Muscle of leg (tissue), 11 donors: ENCODE measurements around the gene LRRC32. TPM values are rescaled to one million over a fixed set of nuclear protein-coding genes. Genes with fewer than 3 reads are reported as not detected.
A peak's percentile ranks its signal among the peaks of the same experiment; 100 is the strongest.
"Not testable (repeated sequence)": the region's sequence is repeated elsewhere in the genome, so short reads cannot be mapped to it uniquely, and the experiment has no call there.

Source experiments
- DNase-seq: peaks from one replicate; pipeline ENCODE4 v3.0.0; 2013
- H3K27ac ChIP-seq: one replicate; pipeline ENCODE4 v1.5.1; 2013; ENCODE audit warnings: mild to moderate bottlenecking, low read length, control low read depth
- H3K27me3 ChIP-seq: one replicate; pipeline ENCODE4 v1.6.1; 2013; ENCODE audit warnings: low read length; ENCODE audit not compliant: control insufficient read depth, insufficient read depth
- H3K36me3 ChIP-seq: one replicate; pipeline ENCODE4 v1.6.1; 2013; ENCODE audit warnings: low read length; ENCODE audit not compliant: control insufficient read depth, insufficient read depth
- H3K4me1 ChIP-seq: one replicate; pipeline ENCODE4 v1.6.1; 2013; ENCODE audit warnings: low read length; ENCODE audit not compliant: control insufficient read depth, insufficient read depth
- H3K4me3 ChIP-seq: one replicate; pipeline ENCODE4 v1.5.1; 2013; ENCODE audit warnings: low read length, control low read depth
- H3K9me3 ChIP-seq: replicated peaks from 2 replicates; pipeline ENCODE4 v1.6.1; 2013; ENCODE audit warnings: low read depth, low read length; ENCODE audit not compliant: control insufficient read depth
- WGBS: methylation state at CpG from one replicate; pipeline ENCODE4 v1.1.5; 2013; ENCODE audit warnings: missing lambda C conversion rate; ENCODE audit not compliant: insufficient coverage; 5-methylcytosine and 5-hydroxymethylcytosine counted together
- polyA plus RNA-seq, 8 donors: library from polyadenylated mRNA; unstranded; fragments of 120-200 nt; gene quantifications; one replicate each; pipeline versions ENCODE4 v1.2.1 to v1.2.3, GENCODE V29; 2013; ENCODE audit warnings: inconsistent platforms in 1 of 8, low replicate concordance in 1 of 8; ENCODE audit not compliant: insufficient read length in 8 of 8, insufficient read depth in 1 of 8
- total RNA-seq: library from RNA; stranded (reverse); fragments of 120-200 nt; gene quantifications from one replicate; pipeline ENCODE4 v1.2.4, GENCODE V29; 2013

LRRC32 gene
- total and polyA plus RNA-seq, 9 donors: 21.8 to 37.5 (median 31.8) TPM

GRCh38 chr11:76654980-76655379 lies 15.6 kb downstream of the LRRC32 start:
- no peak for DNase-seq
- Histone ChIP-seq H3K9me3 (no peaks in the 10 kb centered on the region), H3K4me3 (no peak overlapping the region), H3K36me3 (peaks cover 3% of the 10 kb centered on the region), H3K27me3 (no peaks in the 10 kb centered on the region), H3K4me1 (peaks cover 57% of the 10 kb centered on the region), H3K27ac (peak overlapping the region; percentile 88)
- 83% methylated on average over 4 of the region's 4 CpGs for WGBS

- Histone ChIP-seq H3K4me1 (peaks cover 61% of the 10 kb centered on the region), H3K4me3 (no peak overlapping the region)
- 38% methylated on average over 3 of the region's 12 CpGs for WGBS
Observed at GRCh38 chr11:76654298-76654851, 16.2 kb downstream of the LRRC32 start.

GRCh38 chr11:76653674-76654284 lies 16.8 kb downstream of the LRRC32 start:
- H3K27ac ChIP-seq: peak overlapping the region; percentile 92
- H3K9me3 ChIP-seq: no peaks in the 10 kb centered on the region
- no peak overlapping the region for H3K4me3 ChIP-seq
- no peaks in the 10 kb centered on the region for H3K27me3 ChIP-seq
- DNase-seq: peak; percentile 97
- WGBS: 22% methylated on average over 7 of the region's 10 CpGs
- H3K36me3 ChIP-seq: no peaks in the 10 kb centered on the region
- peaks cover 63% of the 10 kb centered on the region for H3K4me1 ChIP-seq

More at GRCh38 chr11:76654298-76654851, 16.2 kb downstream of the LRRC32 start:
- no peaks in the 10 kb centered on the region for H3K9me3 ChIP-seq
- peak; percentile 98 for DNase-seq
- H3K36me3 ChIP-seq: no peaks in the 10 kb centered on the region
- H3K27me3 ChIP-seq: no peaks in the 10 kb centered on the region
- H3K27ac ChIP-seq: peak overlapping the region; percentile 92

- Histone ChIP-seq H3K27ac (peak overlapping the region; percentile 92), H3K9me3 (no peaks in the 10 kb centered on the region), H3K4me1 (peaks cover 60% of the 10 kb centered on the region), H3K4me3 (no peak overlapping the region), H3K27me3 (no peaks in the 10 kb centered on the region), H3K36me3 (no peaks in the 10 kb centered on the region)
- DNase-seq: peak; percentile 61
- 42% methylated on average over 5 of the region's 12 CpGs for WGBS
Observed at GRCh38 chr11:76653012-76653673, 17.4 kb downstream of the LRRC32 start.

GRCh38 chr11:76649851-76650372 lies 20.6 kb downstream of the LRRC32 start:
- no peaks in the 10 kb centered on the region for H3K27me3 ChIP-seq
- 36% methylated on average over 2 of the region's 2 CpGs for WGBS
- H3K27ac ChIP-seq: peak overlapping the region; percentile 80
- peaks cover 3% of the 10 kb centered on the region for H3K9me3 ChIP-seq
- no peaks in the 10 kb centered on the region for H3K36me3 ChIP-seq
- no peak overlapping the region for H3K4me3 ChIP-seq
- peaks cover 29% of the 10 kb centered on the region for H3K4me1 ChIP-seq
- DNase-seq: peak; percentile 75

- 20% methylated on average over 2 of the region's 6 CpGs for WGBS
- peaks cover 3% of the 10 kb centered on the region for H3K9me3 ChIP-seq
- H3K27ac ChIP-seq: peak overlapping the region; percentile 80
- no peak overlapping the region for H3K4me3 ChIP-seq
- H3K27me3 ChIP-seq: no peaks in the 10 kb centered on the region
- peaks cover 22% of the 10 kb centered on the region for H3K4me1 ChIP-seq
- no peaks in the 10 kb centered on the region for H3K36me3 ChIP-seq
- DNase-seq: peak; percentile 78
Observed at GRCh38 chr11:76649011-76649410, 21.5 kb downstream of the LRRC32 start.

- no peak overlapping the region for H3K27ac ChIP-seq
- no peaks in the 10 kb centered on the region for H3K27me3 ChIP-seq
- no peak overlapping the region for H3K4me3 ChIP-seq
- DNase-seq: no peak
- H3K36me3 ChIP-seq: no peaks in the 10 kb centered on the region
- H3K9me3 ChIP-seq: peaks cover 3% of the 10 kb centered on the region
- H3K4me1 ChIP-seq: peaks cover 12% of the 10 kb centered on the region
Observed at GRCh38 chr11:76648061-76648460, 22.5 kb downstream of the LRRC32 start.

- Histone ChIP-seq H3K27ac (no peak overlapping the region), H3K4me3 (no peak overlapping the region), H3K4me1 (peaks cover 12% of the 10 kb centered on the region), H3K27me3 (no peaks in the 10 kb centered on the region), H3K9me3 (peaks cover 3% of the 10 kb centered on the region), H3K36me3 (no peaks in the 10 kb centered on the region)
- DNase-seq: no peak
- WGBS: no CpG with 5 or more reads among the region's 4 CpGs
Observed at GRCh38 chr11:76646882-76647534, 23.5 kb downstream of the LRRC32 start.

GRCh38 chr11:76644591-76644990 lies 26.0 kb downstream of the LRRC32 start:
- 67% methylated on average over 3 of the region's 5 CpGs for WGBS

GRCh38 chr11:76643711-76644110 lies 26.8 kb downstream of the LRRC32 start:
- not testable (repeated sequence) for H3K4me1 ChIP-seq, H3K27ac ChIP-seq, H3K27me3 ChIP-seq, DNase-seq, H3K4me3 ChIP-seq, H3K36me3 ChIP-seq, H3K9me3 ChIP-seq
- WGBS: no CpG with 5 or more reads among the region's 3 CpGs

More at GRCh38 chr11:76644591-76644990, 26.0 kb downstream of the LRRC32 start:
- Histone ChIP-seq H3K9me3 (peaks cover 3% of the 10 kb centered on the region), H3K36me3 (no peaks in the 10 kb centered on the region), H3K4me3 (no peak overlapping the region), H3K27me3 (no peaks in the 10 kb centered on the region), H3K27ac (no peak overlapping the region), H3K4me1 (peaks cover 5% of the 10 kb centered on the region)
- DNase-seq: no peak
